Measurements from ENCODE around the gene FBXL19.
A peak's percentile ranks its signal among the peaks of the same experiment; 100 is the strongest.

The FBXL19 gene

GRCh38 chr16:30948667-30949649 is 25.6 kb downstream of the FBXL19 start, which contains the start of gene ORAI3:
ORAI3 (plus strand) TSS chr16:30949068; CDS start chr16:30949290, 222 bp downstream.
- DNase-seq (ENCODE audit: insufficient read length, low spot score) (peak; percentile 78), FAIRE-seq (peak; percentile 41)
- peak; percentile 30; the same call in 1 of the 2 replicates for TF ChIP-seq POLR2A (IDR thresholded peaks at IDR 0.05; ENCODE audit: low read depth, low read length)
- TF ChIP-seq SPI1 (IDR thresholded peaks at IDR 0.05; ENCODE audit: low read depth, low read length) = peak; percentile 98
- peak; percentile 70 for TF ChIP-seq POLR2AphosphoS5 (IDR thresholded peaks at IDR 0.05; ENCODE audit: low read depth, low read length)
- peak; percentile 56; the same call in 1 of the 2 replicates for TF ChIP-seq TAF1 (IDR thresholded peaks at IDR 0.05; ENCODE audit: low read depth, low read length)
- TF ChIP-seq PAX5 (IDR thresholded peaks at IDR 0.05; ENCODE audit: insufficient read depth, low read length, severe bottlenecking) = no peak
- TF ChIP-seq POU2F2 (IDR thresholded peaks at IDR 0.05; ENCODE audit: low read depth, low read length) = peak; percentile 51; the same call in 1 of the 2 replicates

GRCh38 chr16:30949650-30950515 is 26.5 kb downstream of the FBXL19 start:
- no peak for DNase-seq (ENCODE audit: insufficient read length, low spot score)
- TF ChIP-seq POU2F2 (IDR thresholded peaks at IDR 0.05; ENCODE audit: low read depth, low read length) = no peak
- no peak for TF ChIP-seq PAX5 (IDR thresholded peaks at IDR 0.05; ENCODE audit: insufficient read depth, low read length, severe bottlenecking)
- peak; percentile 62; the same call in 1 of the 2 replicates for TF ChIP-seq TAF1 (IDR thresholded peaks at IDR 0.05; ENCODE audit: low read depth, low read length)
- TF ChIP-seq POLR2A (IDR thresholded peaks at IDR 0.05; ENCODE audit: low read depth, low read length) = peak; percentile 72
- TF ChIP-seq POLR2AphosphoS5 (IDR thresholded peaks at IDR 0.05; ENCODE audit: low read depth, low read length) = peak; percentile 80; the same call in 1 of the 2 replicates
- TF ChIP-seq SPI1 (IDR thresholded peaks at IDR 0.05; ENCODE audit: low read depth, low read length) = 0 out of 2 replicates have a peak, but pooled peaks have one; percentile 28
- peak; percentile 94 for FAIRE-seq

DNA sequence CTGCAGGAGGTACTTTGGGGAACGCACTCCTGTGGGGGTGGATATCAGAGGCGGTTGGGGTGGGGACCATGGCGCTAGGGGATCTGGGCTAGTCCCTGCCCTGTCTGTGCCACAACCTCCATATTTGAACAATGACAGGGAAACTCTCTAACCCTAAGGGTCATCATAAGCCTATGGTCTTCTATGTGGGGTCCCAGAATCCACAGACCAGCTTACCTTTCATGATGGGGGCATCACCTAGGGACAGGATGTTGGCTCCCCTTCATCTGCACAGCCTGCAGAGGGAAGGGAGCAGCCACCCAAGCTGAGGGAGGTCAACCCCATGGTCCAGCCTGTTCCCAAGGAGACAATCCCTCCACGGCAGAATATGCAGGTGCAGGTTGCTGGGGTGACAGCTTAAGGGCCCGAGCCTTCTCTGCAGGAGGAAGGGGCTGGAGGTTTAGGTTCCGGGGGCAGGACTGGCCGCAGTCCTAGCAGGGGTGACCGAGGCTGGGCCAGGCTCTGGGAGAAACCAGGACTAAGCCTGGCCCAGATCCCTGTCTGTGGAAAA is 27.2 kb downstream of the FBXL19 start:
- FAIRE-seq (no peak), DNase-seq (ENCODE audit: insufficient read length, low spot score) (no peak)
- TF ChIP-seq TAF1 (IDR thresholded peaks at IDR 0.05; ENCODE audit: low read depth, low read length) (no peak), POU2F2 (IDR thresholded peaks at IDR 0.05; ENCODE audit: low read depth, low read length) (no peak), POLR2A (IDR thresholded peaks at IDR 0.05; ENCODE audit: low read depth, low read length) (no peak), SPI1 (IDR thresholded peaks at IDR 0.05; ENCODE audit: low read depth, low read length) (no peak), PAX5 (IDR thresholded peaks at IDR 0.05; ENCODE audit: insufficient read depth, low read length, severe bottlenecking) (no peak), POLR2AphosphoS5 (IDR thresholded peaks at IDR 0.05; ENCODE audit: low read depth, low read length) (no peak)

GRCh38 chr16:30951193-30951592 is 27.8 kb downstream of the FBXL19 start:
- no peak for DNase-seq (ENCODE audit: insufficient read length, low spot score)
- no peak for TF ChIP-seq TAF1 (IDR thresholded peaks at IDR 0.05; ENCODE audit: low read depth, low read length)
- no peak for TF ChIP-seq SPI1 (IDR thresholded peaks at IDR 0.05; ENCODE audit: low read depth, low read length)
- TF ChIP-seq POU2F2 (IDR thresholded peaks at IDR 0.05; ENCODE audit: low read depth, low read length) = no peak
- TF ChIP-seq POLR2A (IDR thresholded peaks at IDR 0.05; ENCODE audit: low read depth, low read length) = no peak
- TF ChIP-seq PAX5 (IDR thresholded peaks at IDR 0.05; ENCODE audit: insufficient read depth, low read length, severe bottlenecking) = no peak
- no peak for TF ChIP-seq POLR2AphosphoS5 (IDR thresholded peaks at IDR 0.05; ENCODE audit: low read depth, low read length)
- FAIRE-seq = no peak

GRCh38 chr16:30951750-30952149 is 28.4 kb downstream of the FBXL19 start:
- FAIRE-seq = no peak
- TF ChIP-seq POLR2AphosphoS5 (IDR thresholded peaks at IDR 0.05; ENCODE audit: low read depth, low read length) (no peak), TAF1 (IDR thresholded peaks at IDR 0.05; ENCODE audit: low read depth, low read length) (no peak), PAX5 (IDR thresholded peaks at IDR 0.05; ENCODE audit: insufficient read depth, low read length, severe bottlenecking) (no peak), SPI1 (IDR thresholded peaks at IDR 0.05; ENCODE audit: low read depth, low read length) (no peak), POLR2A (IDR thresholded peaks at IDR 0.05; ENCODE audit: low read depth, low read length) (no peak), POU2F2 (IDR thresholded peaks at IDR 0.05; ENCODE audit: low read depth, low read length) (no peak)
- no peak for DNase-seq (ENCODE audit: insufficient read length, low spot score)

DNA sequence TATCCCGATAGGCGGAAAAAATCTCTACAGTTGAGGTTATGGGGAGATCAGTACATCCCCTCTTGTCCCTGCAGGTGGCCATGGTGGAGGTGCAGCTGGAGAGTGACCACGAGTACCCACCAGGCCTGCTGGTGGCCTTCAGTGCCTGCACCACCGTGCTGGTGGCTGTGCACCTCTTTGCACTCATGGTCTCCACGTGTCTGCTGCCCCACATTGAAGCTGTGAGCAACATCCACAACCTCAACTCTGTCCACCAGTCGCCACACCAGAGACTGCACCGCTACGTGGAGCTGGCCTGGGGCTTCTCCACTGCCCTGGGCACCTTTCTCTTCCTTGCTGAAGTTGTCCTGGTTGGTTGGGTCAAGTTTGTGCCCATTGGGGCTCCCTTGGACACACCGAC is 29.7 kb downstream of the FBXL19 start:
- no peak for FAIRE-seq
- TF ChIP-seq POLR2A (IDR thresholded peaks at IDR 0.05; ENCODE audit: low read depth, low read length) (no peak), POLR2AphosphoS5 (IDR thresholded peaks at IDR 0.05; ENCODE audit: low read depth, low read length) (no peak), POU2F2 (IDR thresholded peaks at IDR 0.05; ENCODE audit: low read depth, low read length) (no peak), TAF1 (IDR thresholded peaks at IDR 0.05; ENCODE audit: low read depth, low read length) (no peak), SPI1 (IDR thresholded peaks at IDR 0.05; ENCODE audit: low read depth, low read length) (no peak), PAX5 (IDR thresholded peaks at IDR 0.05; ENCODE audit: insufficient read depth, low read length, severe bottlenecking) (no peak)
- no peak for DNase-seq (ENCODE audit: insufficient read length, low spot score)

GRCh38 chr16:30953511-30954124 is 30.2 kb downstream of the FBXL19 start:
- FAIRE-seq (peak; percentile 80), DNase-seq (ENCODE audit: insufficient read length, low spot score) (no peak)
- TF ChIP-seq SPI1 (IDR thresholded peaks at IDR 0.05; ENCODE audit: low read depth, low read length) (no peak), POU2F2 (IDR thresholded peaks at IDR 0.05; ENCODE audit: low read depth, low read length) (no peak), TAF1 (IDR thresholded peaks at IDR 0.05; ENCODE audit: low read depth, low read length) (no peak), PAX5 (IDR thresholded peaks at IDR 0.05; ENCODE audit: insufficient read depth, low read length, severe bottlenecking) (no peak), POLR2AphosphoS5 (IDR thresholded peaks at IDR 0.05; ENCODE audit: low read depth, low read length) (no peak), POLR2A (IDR thresholded peaks at IDR 0.05; ENCODE audit: low read depth, low read length) (no peak)

- TF ChIP-seq SPI1 (IDR thresholded peaks at IDR 0.05; ENCODE audit: low read depth, low read length) = no peak
- no peak for TF ChIP-seq POLR2A (IDR thresholded peaks at IDR 0.05; ENCODE audit: low read depth, low read length)
- TF ChIP-seq PAX5 (IDR thresholded peaks at IDR 0.05; ENCODE audit: insufficient read depth, low read length, severe bottlenecking) = no peak
- no peak for TF ChIP-seq POLR2AphosphoS5 (IDR thresholded peaks at IDR 0.05; ENCODE audit: low read depth, low read length)
- no peak for TF ChIP-seq TAF1 (IDR thresholded peaks at IDR 0.05; ENCODE audit: low read depth, low read length)
- TF ChIP-seq POU2F2 (IDR thresholded peaks at IDR 0.05; ENCODE audit: low read depth, low read length) = no peak
- FAIRE-seq = no peak
- DNase-seq (ENCODE audit: insufficient read length, low spot score) = no peak
Observed at GRCh38 chr16:30954993-30955392, 31.6 kb downstream of the FBXL19 start.
